Measurements from ENCODE around the gene ITGB1BP1. TPM values are rescaled to one million over a fixed set of nuclear protein-coding genes. Genes with fewer than 3 reads are reported as not detected.

The ITGB1BP1 gene
- total RNA-seq, 1 experiment from 2014 or later = 153 TPM

GRCh38 chr2:9443526-9443925 is 20.2 kb upstream of the ITGB1BP1 start:
- H3K36me3 ChIP-seq (ENCODE audit: control insufficient read depth, insufficient read depth, low read length) = peaks cover 20% of the 10 kb centered on the region; the same call in 1 of the 2 replicates

GRCh38 chr2:9441556-9441955 is 18.2 kb upstream of the ITGB1BP1 start:
- H3K36me3 ChIP-seq (ENCODE audit: control insufficient read depth, insufficient read depth, low read length) = peaks cover 20% of the 10 kb centered on the region; the same call in 1 of the 2 replicates
- intact Hi-C loops (cut with micrococcal nuclease; ENCODE audit: unreplicated experiment) (no loop called here), in situ Hi-C loops (cut with HindIII; ENCODE audit: low pct_unique_long_range_greater_than_20kb, low sequenced_read_pairs) (no loop called here)
- H3K27me3 ChIP-seq (ENCODE audit: control insufficient read depth, insufficient read depth, low read length) = no peaks in the 10 kb centered on the region
- H3K9me3 ChIP-seq (ENCODE audit: control insufficient read depth, insufficient read depth, low read depth, low read length) = no peaks in the 10 kb centered on the region
- H3K4me3 ChIP-seq (ENCODE audit: low read depth in 2 of 2, low read length in 2 of 2) = no peak overlapping the region
- BruUV-seq (replicated peaks) = no TSS peak
- CTCF ChIA-PET = no interaction called here
- TF ChIP-seq POLR2AphosphoS5 (IDR thresholded peaks at IDR 0.05; ENCODE audit: low read depth, low read length) (no peak), SIN3A (IDR thresholded peaks at IDR 0.05; ENCODE audit: borderline replicate concordance, insufficient read depth, low read depth, low read length) (no peak), TCF7L2 (IDR thresholded peaks at IDR 0.05; ENCODE audit: low read depth, low read length) (no peak), REST (IDR thresholded peaks at IDR 0.05; ENCODE audit: insufficient read depth in 1 of 2, low read depth in 2 of 2, low read length in 1 of 2) (no peak)
- TF ChIP-seq, protein P1, sequence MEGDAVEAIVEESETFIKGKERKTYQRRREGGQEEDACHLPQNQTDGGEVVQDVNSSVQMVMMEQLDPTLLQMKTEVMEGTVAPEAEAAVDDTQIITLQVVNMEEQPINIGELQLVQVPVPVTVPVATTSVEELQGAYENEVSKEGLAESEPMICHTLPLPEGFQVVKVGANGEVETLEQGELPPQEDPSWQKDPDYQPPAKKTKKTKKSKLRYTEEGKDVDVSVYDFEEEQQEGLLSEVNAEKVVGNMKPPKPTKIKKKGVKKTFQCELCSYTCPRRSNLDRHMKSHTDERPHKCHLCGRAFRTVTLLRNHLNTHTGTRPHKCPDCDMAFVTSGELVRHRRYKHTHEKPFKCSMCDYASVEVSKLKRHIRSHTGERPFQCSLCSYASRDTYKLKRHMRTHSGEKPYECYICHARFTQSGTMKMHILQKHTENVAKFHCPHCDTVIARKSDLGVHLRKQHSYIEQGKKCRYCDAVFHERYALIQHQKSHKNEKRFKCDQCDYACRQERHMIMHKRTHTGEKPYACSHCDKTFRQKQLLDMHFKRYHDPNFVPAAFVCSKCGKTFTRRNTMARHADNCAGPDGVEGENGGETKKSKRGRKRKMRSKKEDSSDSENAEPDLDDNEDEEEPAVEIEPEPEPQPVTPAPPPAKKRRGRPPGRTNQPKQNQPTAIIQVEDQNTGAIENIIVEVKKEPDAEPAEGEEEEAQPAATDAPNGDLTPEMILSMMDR (IDR thresholded peaks at IDR 0.05) = no peak
- no peak for DNase-seq (ENCODE audit: low read depth, low spot score)
- H3K4me1 ChIP-seq (ENCODE audit: control insufficient read depth, insufficient read depth, low read length) = no peaks in the 10 kb centered on the region
- POLR2A ChIA-PET = no interaction called here
- ATAC-seq = no peak
- H3K27ac ChIP-seq (ENCODE audit: low read length) = no peak overlapping the region

More at GRCh38 chr2:9443526-9443925, 20.2 kb upstream of the ITGB1BP1 start:
- no peak for ATAC-seq
- CTCF ChIA-PET = no interaction called here
- Histone ChIP-seq H3K27ac (ENCODE audit: low read length) (no peak overlapping the region), H3K4me1 (ENCODE audit: control insufficient read depth, insufficient read depth, low read length) (no peaks in the 10 kb centered on the region), H3K4me3 (ENCODE audit: low read depth in 2 of 2, low read length in 2 of 2) (no peak overlapping the region), H3K9me3 (ENCODE audit: control insufficient read depth, insufficient read depth, low read depth, low read length) (no peaks in the 10 kb centered on the region), H3K27me3 (ENCODE audit: control insufficient read depth, insufficient read depth, low read length) (no peaks in the 10 kb centered on the region)
- in situ Hi-C loops (cut with HindIII; ENCODE audit: low pct_unique_long_range_greater_than_20kb, low sequenced_read_pairs) = no loop called here
- BruUV-seq (replicated peaks) = no TSS peak
- POLR2A ChIA-PET = interaction anchor here (0.7 kb wide), 1 partner anchor 19 kb away, joined by 3 read pairs; no protein-coding TSS in a partner anchor
- DNase-seq (ENCODE audit: low read depth, low spot score) = no peak
- TF ChIP-seq, protein P1 (IDR thresholded peaks at IDR 0.05) = no peak
- TF ChIP-seq TCF7L2 (IDR thresholded peaks at IDR 0.05; ENCODE audit: low read depth, low read length) (no peak), REST (IDR thresholded peaks at IDR 0.05; ENCODE audit: insufficient read depth in 1 of 2, low read depth in 2 of 2, low read length in 1 of 2) (no peak), POLR2AphosphoS5 (IDR thresholded peaks at IDR 0.05; ENCODE audit: low read depth, low read length) (no peak), SIN3A (IDR thresholded peaks at IDR 0.05; ENCODE audit: borderline replicate concordance, insufficient read depth, low read depth, low read length) (no peak)
- intact Hi-C loops (cut with micrococcal nuclease; ENCODE audit: unreplicated experiment) = no loop called here

All from Panc1 (cell line).